T-helper 17 cell (primary cell): ENCODE results near the gene DERL2. TPM values are rescaled to one million over a fixed set of nuclear protein-coding genes. Genes with fewer than 3 reads are reported as not detected.

Experiments
- ATAC-seq: fragments of 150-1000 bp; cut with Tn5 transposase; 2 replicates; pipeline ENCODE4 v1.10.0; 2021; ENCODE audit warnings: mild to moderate bottlenecking, moderate library complexity
- DNase-seq, 3 donors: peaks; one replicate each; pipeline versions ENCODE4 v3.0.0 to v3.0.0-alpha.2; 2020 to 2021
- H3K9me3 ChIP-seq: one replicate; pipeline ENCODE4 v1.7.0; 2013; ENCODE audit warnings: low read length, mild to moderate bottlenecking; ENCODE audit not compliant: control insufficient read depth, poor library complexity, severe bottlenecking
- H3K27ac Mint-ChIP-seq: one replicate; pipeline ENCODE4 v1.8.0; 2022; ENCODE audit warnings: mild to moderate bottlenecking, moderate library complexity, mixed read lengths
- H3K27me3 Mint-ChIP-seq: one replicate; pipeline ENCODE4 v1.8.0; 2022; ENCODE audit warnings: mixed read lengths
- H3K36me3 Mint-ChIP-seq: one replicate; pipeline ENCODE4 v1.8.0; 2022; ENCODE audit warnings: low read depth, mixed read lengths
- H3K4me1 Mint-ChIP-seq: one replicate; pipeline ENCODE4 v1.8.0; 2022; ENCODE audit warnings: mild to moderate bottlenecking, mixed read lengths
- H3K4me3 Mint-ChIP-seq: one replicate; pipeline ENCODE4 v1.8.0; 2022; ENCODE audit warnings: mild to moderate bottlenecking, moderate library complexity, mixed read lengths
- total RNA-seq, 4 donors: library from RNA in 2 of 4; stranded (reverse) in 2 of 4; gene quantifications; one replicate each; pipeline ENCODE4 v1.2.3 and lab custom pipeline; 2022 to 2026

Gene DERL2
- total RNA-seq, result 10 to 100 TPM; 66.3 to 78.0 TPM
- 47.2 to 59.8 reads per million in 2 donors for total RNA-seq (lab: John Stamatoyannopoulos, UW)

GRCh38 chr17:5485270-5486205 lies at the start of gene DERL2:
TSS of gene DERL2 (minus strand) at chr17:5486178. CDS start at chr17:5486161, 17 bp downstream.
- Mint-ChIP-seq H3K4me1 (peaks cover 37% of the 10 kb centered on the region), H3K36me3 (peaks cover 4% of the 10 kb centered on the region), H3K27ac (peak within 1 kb of the TSS; percentile 97), H3K27me3 (no peaks in the 10 kb centered on the region), H3K4me3 (peak within 1 kb of the TSS; percentile 95)
- H3K9me3 ChIP-seq, result no peaks in the 10 kb centered on the region
- no peak for DNase-seq
- no peak for ATAC-seq

GRCh38 chr17:5535436-5535835 lies 49.5 kb upstream of the DERL2 start:
- H3K27me3 Mint-ChIP-seq, result no peaks in the 10 kb centered on the region
- no peak for ATAC-seq
- peaks cover 8% of the 10 kb centered on the region for H3K4me1 Mint-ChIP-seq

GRCh38 chr17:5533486-5534315 lies 47.7 kb upstream of the DERL2 start:
- Mint-ChIP-seq H3K27me3 (no peaks in the 10 kb centered on the region), H3K27ac (peak overlapping the region; percentile 80), H3K4me1 (peaks cover 7% of the 10 kb centered on the region), H3K36me3 (peaks cover 12% of the 10 kb centered on the region), H3K4me3 (no peak overlapping the region)
- no peak for ATAC-seq
- no peak for DNase-seq
- no peaks in the 10 kb centered on the region for H3K9me3 ChIP-seq

More at GRCh38 chr17:5535436-5535835, 49.5 kb upstream of the DERL2 start:
- H3K36me3 Mint-ChIP-seq, result peaks cover 10% of the 10 kb centered on the region
- H3K27ac Mint-ChIP-seq, result peak overlapping the region; percentile 80
- no peaks in the 10 kb centered on the region for H3K9me3 ChIP-seq
- DNase-seq, result no peak
- no peak overlapping the region for H3K4me3 Mint-ChIP-seq

- ATAC-seq, result no peak
- Mint-ChIP-seq H3K27me3 (no peaks in the 10 kb centered on the region), H3K4me3 (no peak overlapping the region), H3K36me3 (peaks cover 9% of the 10 kb centered on the region), H3K27ac (no peak overlapping the region), H3K4me1 (peaks cover 5% of the 10 kb centered on the region)
- H3K9me3 ChIP-seq, result no peaks in the 10 kb centered on the region
- DNase-seq, result no peak
These were observed 46.6 kb upstream of the DERL2 start for GRCh38 chr17:5532581-5532980.

GRCh38 chr17:5531085-5531418 lies 45.1 kb upstream of the DERL2 start:
- Mint-ChIP-seq H3K36me3 (peaks cover 9% of the 10 kb centered on the region), H3K27me3 (no peaks in the 10 kb centered on the region), H3K27ac (peak overlapping the region; percentile 21), H3K4me1 (peaks cover 8% of the 10 kb centered on the region), H3K4me3 (no peak overlapping the region)
- DNase-seq (no peak), ATAC-seq (no peak)
- no peaks in the 10 kb centered on the region for H3K9me3 ChIP-seq

GRCh38 chr17:5530265-5531084 lies 44.5 kb upstream of the DERL2 start:
- H3K4me1 Mint-ChIP-seq, result peaks cover 8% of the 10 kb centered on the region
- peaks cover 9% of the 10 kb centered on the region for H3K36me3 Mint-ChIP-seq
- ATAC-seq (no peak), DNase-seq (no peak)
- H3K9me3 ChIP-seq, result no peaks in the 10 kb centered on the region
- no peaks in the 10 kb centered on the region for H3K27me3 Mint-ChIP-seq
- peak overlapping the region; percentile 21 for H3K27ac Mint-ChIP-seq
- H3K4me3 Mint-ChIP-seq, result no peak overlapping the region

- DNase-seq (no peak), ATAC-seq (no peak)
- Mint-ChIP-seq H3K27ac (peak overlapping the region; percentile 41), H3K27me3 (no peaks in the 10 kb centered on the region), H3K4me3 (no peak overlapping the region), H3K4me1 (peaks cover 8% of the 10 kb centered on the region), H3K36me3 (peaks cover 10% of the 10 kb centered on the region)
- H3K9me3 ChIP-seq, result no peaks in the 10 kb centered on the region
These were observed 41.7 kb upstream of the DERL2 start for GRCh38 chr17:5527601-5528250.

- ATAC-seq, result no peak
- peak overlapping the region; percentile 21 for H3K27ac Mint-ChIP-seq
- no peaks in the 10 kb centered on the region for H3K9me3 ChIP-seq
- H3K4me3 Mint-ChIP-seq, result no peak overlapping the region
- H3K36me3 Mint-ChIP-seq, result peaks cover 9% of the 10 kb centered on the region
- peaks cover 9% of the 10 kb centered on the region for H3K4me1 Mint-ChIP-seq
- no peaks in the 10 kb centered on the region for H3K27me3 Mint-ChIP-seq
- DNase-seq, result no peak
These were observed 41.0 kb upstream of the DERL2 start for GRCh38 chr17:5526821-5527598.

GRCh38 chr17:5523249-5523648 lies 37.3 kb upstream of the DERL2 start:
- no peak for DNase-seq
- no peaks in the 10 kb centered on the region for H3K9me3 ChIP-seq
- ATAC-seq, result no peak
- Mint-ChIP-seq H3K4me3 (no peak overlapping the region), H3K27ac (peak overlapping the region; percentile 72), H3K27me3 (no peaks in the 10 kb centered on the region), H3K4me1 (peaks cover 7% of the 10 kb centered on the region), H3K36me3 (peaks cover 11% of the 10 kb centered on the region)

- H3K4me3 Mint-ChIP-seq, result peak overlapping the region; percentile 57
- peak overlapping the region; percentile 72 for H3K27ac Mint-ChIP-seq
- no peaks in the 10 kb centered on the region for H3K27me3 Mint-ChIP-seq
- peaks cover 12% of the 10 kb centered on the region for H3K4me1 Mint-ChIP-seq
- ATAC-seq, result no peak
- no peak for DNase-seq
- H3K9me3 ChIP-seq, result no peaks in the 10 kb centered on the region
- H3K36me3 Mint-ChIP-seq, result peaks cover 17% of the 10 kb centered on the region
These were observed 36.5 kb upstream of the DERL2 start for GRCh38 chr17:5522476-5522875.

- Mint-ChIP-seq H3K27ac (peak overlapping the region; percentile 39), H3K4me1 (peaks cover 30% of the 10 kb centered on the region), H3K36me3 (peaks cover 24% of the 10 kb centered on the region)
These were observed 30.2 kb upstream of the DERL2 start for GRCh38 chr17:5516060-5516792.

More at GRCh38 chr17:5516060-5516792, 30.2 kb upstream of the DERL2 start:
- DNase-seq (no peak), ATAC-seq (no peak)
- Mint-ChIP-seq H3K4me3 (peak overlapping the region; percentile 57), H3K27me3 (no peaks in the 10 kb centered on the region)
- H3K9me3 ChIP-seq, result no peaks in the 10 kb centered on the region
